MCF 10A (cell line): ENCODE data around the gene CYREN. TPM values are rescaled to one million over a fixed set of nuclear protein-coding genes. Genes with fewer than 3 reads are reported as not detected.

Source experiments
- BruUV-seq: library from RNA; stranded (reverse); fragments of 400-500 nt; replicated peaks from 2 replicates; lab custom pipeline; 2021; lab: Mats Ljungman, UMichigan
- CTCF ChIA-PET: fragments of 300-600 bp; sonication (Branson Sonifier 250); formaldehyde crosslinking; extraction: SDS; loops from one replicate; lab custom pipeline; 2021; ENCODE audit warnings: antibody characterized with exemption, inconsistent platforms; lab: Yijun Ruan, JAX
- POLR2A ChIA-PET: fragments of 300-600, 350-650 bp; sonication (Branson Sonifier 250); formaldehyde crosslinking; extraction: SDS; loops from one replicate; lab custom pipeline; 2020; ENCODE audit warnings: antibody characterized with exemption, inconsistent platforms; lab: Yijun Ruan, JAX
- DNase-seq: peaks from one replicate; pipeline ENCODE4 v3.0.0-alpha.2; 2018; ENCODE audit not compliant: unreplicated experiment
- H3K27ac Mint-ChIP-seq: one replicate; pipeline ENCODE4 v1.8.0; 2022; ENCODE audit warnings: mild to moderate bottlenecking, low read depth, mixed read lengths; ENCODE audit not compliant: unreplicated experiment
- H3K27me3 Mint-ChIP-seq: one replicate; pipeline ENCODE4 v1.8.0; 2022; ENCODE audit warnings: mixed read lengths; ENCODE audit not compliant: insufficient read depth, unreplicated experiment
- H3K36me3 Mint-ChIP-seq: one replicate; pipeline ENCODE4 v1.8.0; 2022; ENCODE audit warnings: mild to moderate bottlenecking, moderate library complexity, mixed read lengths; ENCODE audit not compliant: insufficient read depth, unreplicated experiment
- H3K4me1 Mint-ChIP-seq: one replicate; pipeline ENCODE4 v1.8.0; 2022; ENCODE audit warnings: mixed read lengths; ENCODE audit not compliant: insufficient read depth, unreplicated experiment
- H3K4me3 Mint-ChIP-seq: one replicate; pipeline ENCODE4 v1.8.0; 2022; ENCODE audit warnings: mild to moderate bottlenecking, moderate library complexity, mixed read lengths; ENCODE audit not compliant: unreplicated experiment
- H3K9me3 Mint-ChIP-seq: one replicate; pipeline ENCODE4 v1.8.0; 2022; ENCODE audit warnings: mixed read lengths; ENCODE audit not compliant: unreplicated experiment
- CTCF ChIP-seq: fragments of 200-600 bp; IDR thresholded peaks from one replicate; pipeline ENCODE4 v1.8.0; 2022; ENCODE audit warnings: antibody characterized with exemption, mild to moderate bottlenecking; ENCODE audit not compliant: unreplicated experiment
- intact Hi-C: fragments of 100-400 bp; cut with micrococcal nuclease; formaldehyde crosslinking; loops from 2 replicates; pipeline ENCODE4 v1.14.1; 2022
- total RNA-seq: library from RNA; stranded (reverse); gene quantifications from 2 replicates; pipeline ENCODE4 v1.2.3, GENCODE V29; 2022

CYREN gene
- total RNA-seq, 1 experiment from 2014 or later, result 66.0 TPM

GRCh38 chr7:135158874-135159273 lies 11.6 kb downstream of the CYREN start:
- CTCF ChIA-PET, result interaction anchor here (0.6 kb wide), 1 partner anchor 175 kb away, joined by 3 read pairs; no protein-coding TSS in a partner anchor
- H3K27me3 Mint-ChIP-seq, result no peaks in the 10 kb centered on the region
- no peak overlapping the region for H3K27ac Mint-ChIP-seq
- intact Hi-C loops, result loop anchor here (5.0 kb wide), 1 partner anchor 167 kb away; no protein-coding TSS in a partner anchor
- peaks cover under 1% of the 10 kb centered on the region for H3K36me3 Mint-ChIP-seq
- no TSS peak for BruUV-seq
- DNase-seq, result no peak
- TF ChIP-seq CTCF, result no peak
- POLR2A ChIA-PET, result interaction anchor here (0.8 to 1.5 kb wide), 2 partner anchors 11 kb away, joined by 3 to 4 read pairs; partner anchors contain the start of gene TMEM140
- H3K4me1 Mint-ChIP-seq, result peaks cover 11% of the 10 kb centered on the region
- H3K9me3 Mint-ChIP-seq, result peaks cover 31% of the 10 kb centered on the region
- no peak overlapping the region for H3K4me3 Mint-ChIP-seq

- Mint-ChIP-seq H3K36me3 (peaks cover 1% of the 10 kb centered on the region), H3K4me3 (no peak overlapping the region), H3K27ac (no peak overlapping the region), H3K9me3 (peaks cover 34% of the 10 kb centered on the region), H3K4me1 (peaks cover 11% of the 10 kb centered on the region), H3K27me3 (no peaks in the 10 kb centered on the region)
- intact Hi-C loops, result loop anchor here (5.0 kb wide), 1 partner anchor 166 kb away; no protein-coding TSS in a partner anchor
- no peak for DNase-seq
- BruUV-seq, result no TSS peak
- ChIA-PET CTCF (interaction anchor here (0.6 to 1.2 kb wide), 2 partner anchors 10 to 176 kb away, joined by 3 read pairs; partner anchors contain the start of gene TMEM140), POLR2A (interaction anchor here (1.5 kb wide), 1 partner anchor 10 kb away, joined by 4 read pairs; the partner anchor contains the start of gene TMEM140)
- no peak for TF ChIP-seq CTCF
These were observed 12.3 kb downstream of the CYREN start for GRCh38 chr7:135158141-135158655.

GRCh38 chr7:135156290-135156689 lies 14.2 kb downstream of the CYREN start:
- no peak for TF ChIP-seq CTCF
- no peak overlapping the region for H3K27ac Mint-ChIP-seq
- H3K4me1 Mint-ChIP-seq, result peaks cover 11% of the 10 kb centered on the region
- no peak overlapping the region for H3K4me3 Mint-ChIP-seq
- BruUV-seq, result no TSS peak
- intact Hi-C loops, result loop anchor here (5.0 kb wide), 1 partner anchor 164 kb away; no protein-coding TSS in a partner anchor
- peaks cover 5% of the 10 kb centered on the region for H3K36me3 Mint-ChIP-seq
- POLR2A ChIA-PET, result interaction anchor here (0.8 to 1.1 kb wide), 3 partner anchors 9 to 14 kb away, joined by 3 read pairs; no protein-coding TSS in a partner anchor
- DNase-seq, result no peak
- CTCF ChIA-PET, result no interaction called here
- no peaks in the 10 kb centered on the region for H3K27me3 Mint-ChIP-seq
- peaks cover 28% of the 10 kb centered on the region for H3K9me3 Mint-ChIP-seq

GRCh38 chr7:135154734-135155133 lies 15.8 kb downstream of the CYREN start:
- no peaks in the 10 kb centered on the region for H3K27me3 Mint-ChIP-seq
- ChIA-PET POLR2A (no interaction called here), CTCF (no interaction called here)
- H3K27ac Mint-ChIP-seq, result no peak overlapping the region
- BruUV-seq, result no TSS peak
- intact Hi-C loops, result loop anchor here (5.0 kb wide), 1 partner anchor 162 kb away; no protein-coding TSS in a partner anchor
- no peak overlapping the region for H3K4me3 Mint-ChIP-seq
- H3K9me3 Mint-ChIP-seq, result peaks cover 28% of the 10 kb centered on the region
- peaks cover 5% of the 10 kb centered on the region for H3K36me3 Mint-ChIP-seq
- no peak for TF ChIP-seq CTCF
- DNase-seq, result no peak
- no peaks in the 10 kb centered on the region for H3K4me1 Mint-ChIP-seq
